ENCODE results near the gene RUVBL2. TPM values are rescaled to one million over a fixed set of nuclear protein-coding genes. Genes with fewer than 3 reads are reported as not detected.

The RUVBL2 gene
- total RNA-seq, 1 experiment from 2014 or later: 270 TPM

GRCh38 chr19:48986211-48986610 lies 7.5 kb upstream of the RUVBL2 start:
- BruUV-seq (replicated peaks): no TSS peak
- H3K4me2 ChIP-seq (ENCODE audit: low read length): no peak overlapping the region
- H4K20me1 ChIP-seq (ENCODE audit: insufficient read depth): no peaks in the 10 kb centered on the region
- TF ChIP-seq REST (IDR thresholded peaks at IDR 0.05; ENCODE audit: low read depth) (no peak), EGR1 (IDR thresholded peaks at IDR 0.05; ENCODE audit: low read depth) (no peak), ATF3 (IDR thresholded peaks at IDR 0.05) (no peak)
- H3K27me3 ChIP-seq (ENCODE audit: insufficient read depth, low read length): no peaks in the 10 kb centered on the region
- ChIA-PET CTCF (interaction anchor here (0.6 to 1.3 kb wide), 2 partner anchors 16 to 1456 kb away, joined by 3 to 7 read pairs; no protein-coding TSS in a partner anchor), RAD21 (ENCODE audit: low non-redundant PET in 1 of 2, low total read pairs in 2 of 2, uncharacterized antibody in 2 of 2, unreplicated experiment in 2 of 2) (no interaction called here), POLR2A (no interaction called here)
- no peak for ATAC-seq
- H3K9me3 ChIP-seq (ENCODE audit: control insufficient read depth in 1 of 2, insufficient read depth in 1 of 2, low read depth in 1 of 2, low read length in 2 of 2): no peaks in the 10 kb centered on the region
- no peak overlapping the region for H3K9ac ChIP-seq (ENCODE audit: low read length)
- intact Hi-C loops (cut with micrococcal nuclease): no loop called here
- H3K36me3 ChIP-seq (ENCODE audit: control insufficient read depth in 1 of 2, insufficient read depth in 2 of 2, low read length in 2 of 2): peaks cover 17 to 31% of the 10 kb centered on the region in 2 experiments; a peak in 3 of 4 replicates
- no peak overlapping the region for H3K27ac ChIP-seq (ENCODE audit: low read depth, low read length)
- DNase-seq (ENCODE audit: low read depth, low spot score): no peak
- no peak overlapping the region for H2AFZ ChIP-seq (ENCODE audit: low read depth, low read length, poor library complexity, severe bottlenecking)
- no peak overlapping the region for H3K4me3 ChIP-seq (replicated peaks in 1 of 2; ENCODE audit: low read depth in 1 of 2, low read length in 2 of 2)
- H3K79me2 ChIP-seq (ENCODE audit: insufficient read depth, low read length): peaks cover 9% of the 10 kb centered on the region
- H3K9me2 ChIP-seq (ENCODE audit: insufficient read depth): no peaks in the 10 kb centered on the region
- H3K4me1 ChIP-seq (ENCODE audit: control insufficient read depth in 1 of 2, insufficient read depth in 2 of 2, low read length in 2 of 2): peaks cover 0 to 3% of the 10 kb centered on the region in 2 experiments; a peak in 1 of 4 replicates

GRCh38 chr19:48987323-48987722 lies 6.4 kb upstream of the RUVBL2 start:
- Histone ChIP-seq H4K20me1 (ENCODE audit: insufficient read depth) (no peaks in the 10 kb centered on the region), H3K79me2 (ENCODE audit: insufficient read depth, low read length) (peaks cover 19% of the 10 kb centered on the region), H3K4me3 (replicated peaks in 1 of 2; ENCODE audit: low read depth in 1 of 2, low read length in 2 of 2) (no peak overlapping the region), H3K9me2 (ENCODE audit: insufficient read depth) (no peaks in the 10 kb centered on the region), H2AFZ (ENCODE audit: low read depth, low read length, poor library complexity, severe bottlenecking) (no peak overlapping the region), H3K9me3 (ENCODE audit: control insufficient read depth in 1 of 2, insufficient read depth in 1 of 2, low read depth in 1 of 2, low read length in 2 of 2) (no peaks in the 10 kb centered on the region), H3K4me2 (ENCODE audit: low read length) (no peak overlapping the region), H3K4me1 (ENCODE audit: control insufficient read depth in 1 of 2, insufficient read depth in 2 of 2, low read length in 2 of 2) (peaks cover 6 to 11% of the 10 kb centered on the region in 2 experiments; a peak in 3 of 4 replicates), H3K36me3 (ENCODE audit: control insufficient read depth in 1 of 2, insufficient read depth in 2 of 2, low read length in 2 of 2) (peaks cover 14 to 23% of the 10 kb centered on the region in 2 experiments; a peak in 2 of 4 replicates), H3K9ac (ENCODE audit: low read length) (no peak overlapping the region), H3K27me3 (ENCODE audit: insufficient read depth, low read length) (no peaks in the 10 kb centered on the region), H3K27ac (ENCODE audit: low read depth, low read length) (no peak overlapping the region)
- TF ChIP-seq TCF7L2 (IDR thresholded peaks at IDR 0.05; ENCODE audit: borderline replicate concordance, extremely low read depth, insufficient read depth, insufficient read length) (no peak), CTCF (IDR thresholded peaks at IDR 0.05 in 2 of 3, conservative IDR thresholded peaks at IDR 0.05 in 1 of 3; ENCODE audit: borderline replicate concordance in 1 of 3, insufficient read depth in 1 of 3, low read depth in 2 of 3, low read length in 2 of 3) (peak in 1 of 3 experiments; percentile 19; a peak in 1 of 6 replicates)
- DNase-seq (ENCODE audit: low read depth, low spot score) (no peak), ATAC-seq (peak; percentile 46)
- no TSS peak for BruUV-seq (replicated peaks)
- RAD21 ChIA-PET (ENCODE audit: low non-redundant PET in 1 of 2, low total read pairs in 2 of 2, uncharacterized antibody in 2 of 2, unreplicated experiment in 2 of 2): no interaction called here
- POLR2A ChIA-PET: no interaction called here
- CTCF ChIA-PET: interaction anchor here (1.3 to 1.6 kb wide), 2 partner anchors 10 to 17 kb away, joined by 3 to 7 read pairs; no protein-coding TSS in a partner anchor
- intact Hi-C loops (cut with micrococcal nuclease): no loop called here
